ENCODE measurements around the gene ZSWIM6. TPM values are rescaled to one million over a fixed set of nuclear protein-coding genes. Genes with fewer than 3 reads are reported as not detected.
"Not testable (repeated sequence)": the region's sequence is repeated elsewhere in the genome, so short reads cannot be mapped to it uniquely, and the experiment has no call there.

Gene ZSWIM6
- total RNA-seq, 1 experiment from 2014 or later, result 0.68 TPM

DNA sequence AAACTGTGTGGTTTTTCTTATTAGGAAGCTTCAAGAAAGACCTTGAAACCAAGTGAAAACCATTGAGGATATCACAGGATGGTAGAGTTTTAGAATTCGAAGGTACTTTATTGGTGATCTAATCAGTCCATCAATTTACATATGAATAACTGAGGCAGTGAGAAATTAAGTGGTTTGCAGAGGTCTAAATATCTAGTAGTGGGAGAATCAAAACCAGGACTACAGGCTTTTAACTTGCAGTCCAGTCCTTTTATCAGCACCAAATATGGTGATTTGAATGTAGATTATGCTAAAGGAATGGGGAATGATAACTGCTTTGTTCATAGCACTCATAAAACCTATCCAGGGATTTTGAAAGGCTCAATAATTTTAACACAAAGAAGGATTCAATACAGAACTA lies 85.8 kb downstream of the ZSWIM6 start:
- in situ Hi-C loops (cut with HindIII; ENCODE audit: low sequenced_read_pairs), result no loop called here
- DNase-seq (ENCODE audit: low spot score), result no peak

DNA sequence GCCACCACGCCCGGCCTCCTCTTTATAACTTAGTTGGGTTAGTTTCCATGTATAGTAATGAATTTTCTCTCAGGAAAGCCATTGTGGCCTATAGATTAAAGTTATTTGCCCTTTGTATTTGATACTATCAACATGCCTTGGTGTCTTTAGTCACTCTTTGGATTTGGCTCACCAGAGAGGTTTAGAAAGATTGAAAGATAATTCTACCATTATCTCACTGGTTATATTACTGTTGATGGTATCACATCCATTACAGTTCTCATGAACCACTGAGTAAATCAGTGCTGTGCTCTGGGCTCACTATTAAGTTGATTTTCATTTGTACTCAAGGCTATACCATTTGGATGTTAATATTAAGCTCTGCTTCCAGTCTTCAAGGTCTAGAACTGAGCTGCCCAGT lies 87.0 kb downstream of the ZSWIM6 start:
- DNase-seq (ENCODE audit: low spot score), result no peak
- in situ Hi-C loops (cut with HindIII; ENCODE audit: low sequenced_read_pairs), result no loop called here

DNA sequence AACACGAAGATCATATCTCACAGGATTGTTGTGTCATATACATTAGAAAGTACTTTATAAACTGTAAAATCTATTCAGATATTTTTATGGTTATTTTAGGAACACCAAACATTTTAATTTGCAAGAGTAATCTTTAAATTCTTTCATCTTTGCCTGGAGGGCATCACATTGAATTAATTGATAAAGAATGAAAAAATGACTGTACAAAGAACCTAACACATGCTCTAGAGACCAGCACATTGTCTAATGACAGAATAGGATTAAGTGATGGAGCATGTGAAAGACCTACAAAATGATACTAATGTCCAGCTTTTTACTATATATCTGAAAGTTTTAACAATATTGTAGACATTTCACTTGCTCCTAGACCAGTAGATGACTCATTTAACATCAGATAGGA lies 88.0 kb downstream of the ZSWIM6 start:
- no peak for DNase-seq (ENCODE audit: low spot score)
- in situ Hi-C loops (cut with HindIII; ENCODE audit: low sequenced_read_pairs), result no loop called here

DNA sequence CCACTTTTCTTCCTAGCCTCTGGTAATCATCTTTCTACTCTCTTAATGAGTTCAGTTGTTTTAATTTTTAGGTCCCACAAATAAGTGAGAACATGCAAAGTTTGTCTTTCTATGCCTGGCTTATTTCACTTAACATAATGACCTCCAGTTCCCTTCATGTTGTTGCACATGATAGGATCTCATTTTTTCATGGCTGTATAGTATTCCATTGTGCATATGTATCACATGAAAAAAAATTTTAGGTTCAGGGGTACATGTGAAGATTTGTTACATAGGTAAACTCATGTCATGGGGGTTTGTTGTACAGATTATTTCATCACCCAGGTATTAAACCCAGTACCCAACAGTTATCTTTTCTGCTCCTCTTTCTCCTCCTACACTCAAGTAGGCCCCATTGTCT lies 89.2 kb downstream of the ZSWIM6 start:
- in situ Hi-C loops (cut with HindIII; ENCODE audit: low sequenced_read_pairs); DNase-seq (ENCODE audit: low spot score): not testable (repeated sequence)

DNA sequence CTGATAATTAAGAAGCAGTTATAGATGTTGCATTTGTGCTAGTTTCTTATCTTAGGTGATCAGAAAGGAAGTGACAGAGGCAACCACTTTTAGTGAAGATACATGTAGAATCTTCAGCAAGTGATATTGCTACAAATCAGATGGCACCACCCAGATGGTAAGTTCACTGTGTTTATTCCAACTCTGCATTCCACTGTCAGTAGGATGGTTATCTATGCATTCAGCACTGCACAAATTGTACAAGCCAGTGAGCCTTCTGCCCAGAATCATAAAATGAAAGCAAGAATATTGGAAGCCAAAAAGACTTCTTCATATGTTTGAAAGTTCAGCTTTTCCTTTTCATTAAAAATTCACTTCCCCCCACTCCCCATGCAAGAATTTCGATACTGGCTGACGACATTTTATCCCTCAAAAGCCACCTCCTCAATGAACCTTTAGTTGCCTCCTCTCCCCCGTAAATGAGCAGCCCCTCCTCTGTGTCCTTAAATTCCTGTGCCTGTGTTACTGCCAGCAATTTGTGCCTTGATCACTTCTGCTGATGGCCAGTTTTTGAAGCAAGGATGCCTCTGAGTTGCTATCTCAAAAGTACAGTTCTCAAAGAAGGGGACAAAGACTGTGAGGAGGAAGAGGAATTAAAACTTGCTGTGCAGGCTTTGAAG lies 91.6 kb downstream of the ZSWIM6 start:
- DNase-seq (ENCODE audit: low spot score), result peak; percentile 44
- in situ Hi-C loops (cut with HindIII; ENCODE audit: low sequenced_read_pairs), result no loop called here

DNA sequence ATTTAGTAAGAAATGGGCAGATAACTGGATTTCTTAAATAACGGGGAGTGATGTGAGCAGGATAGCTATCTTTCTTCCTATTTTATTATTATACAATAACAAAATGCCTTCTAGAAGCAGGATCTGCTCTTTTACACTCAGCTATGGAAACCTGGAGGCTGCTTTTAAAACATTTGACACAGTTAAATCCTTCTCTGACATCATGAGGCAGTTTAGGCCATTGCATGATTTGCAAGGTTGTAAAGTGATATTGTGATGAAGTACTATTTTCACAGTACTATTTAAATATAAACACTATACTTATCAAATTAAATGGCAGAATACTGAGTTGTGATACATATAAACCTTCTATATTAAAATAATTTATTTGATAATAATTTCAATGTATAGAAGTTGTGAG lies 93.9 kb downstream of the ZSWIM6 start:
- DNase-seq (ENCODE audit: low spot score), result no peak
- in situ Hi-C loops (cut with HindIII; ENCODE audit: low sequenced_read_pairs), result no loop called here

DNA sequence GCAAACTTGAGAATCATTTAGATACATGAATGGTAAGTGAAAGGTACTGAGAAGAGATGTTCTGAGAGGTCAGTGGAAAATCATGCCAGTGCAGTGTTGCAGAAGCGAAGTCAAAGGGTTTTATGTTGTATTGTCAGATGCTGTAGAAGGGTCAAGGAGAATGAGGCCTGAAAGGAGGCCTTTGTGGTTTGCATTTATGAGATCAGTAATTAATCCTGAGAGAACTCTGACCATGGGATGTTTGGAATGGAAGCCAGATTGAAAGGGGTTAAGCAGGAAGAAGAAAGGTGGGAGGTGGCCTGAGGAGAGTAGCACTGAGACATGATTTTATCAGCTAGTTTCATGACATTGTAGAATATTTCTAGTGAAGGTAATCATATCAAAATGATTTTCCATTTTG lies 97.8 kb downstream of the ZSWIM6 start:
- no peak for DNase-seq (ENCODE audit: low spot score)
- in situ Hi-C loops (cut with HindIII; ENCODE audit: low sequenced_read_pairs), result no loop called here

DNA sequence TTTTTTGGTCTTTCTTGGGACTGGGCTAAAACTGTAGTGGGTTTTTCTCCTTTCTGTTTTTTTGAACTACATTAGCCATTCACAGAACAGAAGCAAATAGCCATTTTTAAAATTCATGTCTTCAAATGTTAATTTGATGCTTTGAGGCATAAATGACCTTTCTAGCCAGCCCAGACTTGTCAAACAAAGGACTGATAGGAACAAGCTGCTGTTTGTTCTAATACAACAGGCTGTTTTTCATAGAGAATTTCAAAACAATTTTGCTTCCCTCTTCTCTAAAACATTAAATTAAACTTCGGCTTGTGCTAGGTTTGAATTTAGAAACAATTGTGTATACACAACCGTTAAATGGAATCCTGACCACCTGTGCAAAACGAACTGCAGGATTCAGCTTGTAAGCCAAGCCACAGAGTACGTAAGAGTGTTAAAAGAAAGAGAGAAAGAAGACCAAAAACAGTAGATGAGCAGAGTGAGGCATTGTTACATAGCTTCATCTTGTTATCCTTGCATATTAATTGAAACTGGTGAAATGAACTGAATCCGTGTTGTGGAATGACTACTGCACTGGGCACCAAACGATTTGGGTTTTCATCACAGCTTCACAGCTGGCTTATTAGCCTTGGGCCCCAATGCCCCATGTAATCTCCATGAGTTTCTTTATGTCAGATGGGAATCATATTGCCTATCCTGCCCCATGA lies 100.0 kb downstream of the ZSWIM6 start:
- DNase-seq (ENCODE audit: low spot score), result no peak
- in situ Hi-C loops (cut with HindIII; ENCODE audit: low sequenced_read_pairs), result no loop called here

DNA sequence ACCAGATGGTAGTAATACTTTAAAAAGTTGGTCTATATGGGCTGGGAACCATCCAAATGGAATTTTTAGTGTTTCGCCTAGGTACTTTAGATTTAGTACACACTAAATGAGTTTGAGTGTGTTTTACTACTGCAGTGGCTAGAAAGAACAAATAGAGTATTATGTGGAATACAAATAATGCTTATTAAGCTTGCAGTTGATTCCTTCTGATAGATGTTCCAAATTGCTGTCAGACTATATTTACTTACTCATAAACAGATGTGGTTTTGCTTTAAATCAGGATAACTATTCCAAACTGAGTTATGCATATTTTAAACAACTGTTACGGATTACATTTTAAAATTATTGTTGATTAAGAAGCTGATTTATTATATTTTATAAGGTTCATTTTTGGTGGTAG lies 103.3 kb downstream of the ZSWIM6 start:
- in situ Hi-C loops (cut with HindIII; ENCODE audit: low sequenced_read_pairs), result no loop called here
- no peak for DNase-seq (ENCODE audit: low spot score)

DNA sequence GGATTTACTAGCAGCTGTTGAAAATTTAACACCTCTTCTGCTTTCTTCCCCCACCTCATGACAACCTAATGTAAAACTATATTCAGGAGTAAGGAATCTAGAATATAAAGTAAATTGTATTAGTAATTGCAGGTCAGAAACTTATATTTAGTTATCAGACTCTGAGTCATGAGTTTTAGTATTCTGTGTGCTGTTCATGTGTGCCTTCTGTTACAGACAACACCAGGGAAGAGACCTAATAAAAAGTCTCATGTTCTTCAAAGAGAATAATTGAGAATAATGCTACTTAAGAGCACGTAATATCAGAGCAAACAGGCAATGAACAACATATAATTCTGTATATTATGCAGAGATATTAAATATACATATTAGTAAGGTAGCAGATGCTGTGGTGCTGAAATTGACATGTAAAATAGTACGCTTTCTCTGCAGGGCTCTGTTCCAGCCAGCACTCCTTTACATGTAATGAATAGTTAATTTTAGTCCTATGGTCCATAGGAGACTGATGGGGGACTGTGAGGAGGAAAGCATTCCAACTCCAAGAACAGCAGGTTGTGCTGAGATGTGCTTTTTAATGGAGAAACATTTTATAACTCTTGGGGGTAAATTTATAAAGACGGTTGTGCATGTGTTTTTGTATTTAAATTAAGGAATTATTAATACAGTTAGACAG lies 106.4 kb downstream of the ZSWIM6 start:
- DNase-seq (ENCODE audit: low spot score), result no peak
- in situ Hi-C loops (cut with HindIII; ENCODE audit: low sequenced_read_pairs), result no loop called here

DNA sequence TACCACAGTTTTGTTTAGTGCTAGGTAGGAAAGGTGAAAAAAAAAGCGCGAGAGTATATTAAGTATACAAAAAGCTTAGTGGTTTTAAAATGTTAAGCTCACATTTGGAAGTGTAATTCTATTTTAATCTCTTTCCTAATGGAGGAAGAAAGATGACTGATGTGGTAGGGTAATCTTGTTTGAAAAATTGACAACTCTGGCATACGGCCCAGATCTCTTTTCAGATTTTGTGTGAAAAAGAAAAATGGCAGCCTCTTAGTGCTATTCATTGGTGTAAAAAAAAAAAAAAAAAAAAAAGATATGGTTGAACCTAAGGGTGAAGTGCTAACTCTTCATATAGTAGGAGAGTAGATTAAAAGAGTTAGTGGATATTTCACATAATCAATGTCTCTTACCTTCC lies 108.0 kb downstream of the ZSWIM6 start:
- in situ Hi-C loops (cut with HindIII; ENCODE audit: low sequenced_read_pairs), result no loop called here
- DNase-seq (ENCODE audit: low spot score), result no peak

DNA sequence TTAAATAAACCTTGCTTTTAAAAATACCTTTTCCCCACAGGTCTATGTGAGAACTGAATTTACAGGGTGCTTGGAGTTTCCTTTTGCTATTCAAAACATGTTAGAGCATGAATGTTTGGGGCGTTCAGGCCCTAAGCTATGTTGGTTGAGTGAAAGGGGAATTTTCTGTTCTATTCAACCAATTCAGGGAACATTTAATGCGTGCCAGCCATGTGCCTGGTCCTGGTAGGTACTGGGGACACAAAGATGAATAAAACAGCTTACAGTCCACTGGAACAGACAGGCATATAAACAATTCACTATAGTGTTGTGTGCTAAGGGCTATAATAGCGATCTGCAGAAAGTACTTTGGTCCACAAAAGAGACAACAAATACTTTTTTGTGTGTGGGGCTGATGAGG lies 108.5 kb downstream of the ZSWIM6 start:
- in situ Hi-C loops (cut with HindIII; ENCODE audit: low sequenced_read_pairs), result no loop called here
- DNase-seq (ENCODE audit: low spot score), result no peak

DNA sequence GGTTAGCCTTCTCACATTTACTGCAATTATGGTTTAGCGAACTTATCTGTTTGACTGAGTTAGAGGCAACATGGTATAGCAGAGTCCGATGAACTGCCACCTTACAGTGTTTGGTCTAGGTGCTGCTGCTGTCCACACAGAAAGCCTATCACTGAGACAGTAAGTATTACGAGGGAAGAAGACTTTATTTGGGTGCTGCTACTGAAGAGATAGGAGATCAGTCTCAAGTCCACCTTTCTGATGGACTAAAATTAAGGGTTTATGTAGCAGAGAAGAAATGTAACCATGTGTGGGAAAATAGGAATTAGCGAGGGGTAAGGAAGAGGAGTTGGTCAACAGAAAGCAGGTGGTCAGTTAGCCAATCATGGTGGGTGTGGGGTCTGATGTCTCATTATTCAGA lies 109.7 kb downstream of the ZSWIM6 start:
- in situ Hi-C loops (cut with HindIII; ENCODE audit: low sequenced_read_pairs), result no loop called here
- DNase-seq (ENCODE audit: low spot score), result no peak

DNA sequence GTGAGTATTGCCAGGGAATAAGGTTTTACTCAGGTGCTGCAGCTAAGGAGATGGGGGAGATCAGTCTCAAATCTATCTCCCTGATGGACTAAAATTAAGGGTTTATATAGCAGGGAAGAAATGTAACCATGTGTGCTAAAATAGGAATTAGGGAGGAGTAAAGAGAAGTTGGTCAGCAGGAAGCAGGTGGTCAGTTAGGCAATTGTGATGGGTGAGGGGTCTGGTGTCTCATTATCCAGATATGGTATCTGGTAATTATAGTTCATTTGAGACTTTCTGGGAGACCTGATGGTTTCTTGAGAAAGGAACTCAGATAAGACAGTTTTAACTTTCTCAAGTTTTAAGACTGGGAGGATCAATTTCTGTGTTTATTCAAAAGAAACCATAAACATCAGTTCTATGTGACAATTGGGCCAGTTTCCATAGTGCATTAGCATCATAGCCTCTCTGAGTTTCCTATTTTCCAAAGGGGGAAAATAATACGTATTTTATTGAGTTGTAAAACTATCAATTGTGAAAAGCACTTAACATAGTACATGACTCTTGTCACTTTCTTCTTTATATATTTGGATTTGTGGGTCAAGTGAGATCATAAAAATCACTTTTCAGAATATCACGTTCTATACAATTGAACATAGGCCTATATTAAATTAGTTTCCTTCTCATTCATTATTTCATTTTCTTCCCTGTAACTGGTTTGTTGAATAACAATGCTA lies 115.9 kb downstream of the ZSWIM6 start:
- in situ Hi-C loops (cut with HindIII; ENCODE audit: low sequenced_read_pairs), result no loop called here
- DNase-seq (ENCODE audit: low spot score), result no peak

DNA sequence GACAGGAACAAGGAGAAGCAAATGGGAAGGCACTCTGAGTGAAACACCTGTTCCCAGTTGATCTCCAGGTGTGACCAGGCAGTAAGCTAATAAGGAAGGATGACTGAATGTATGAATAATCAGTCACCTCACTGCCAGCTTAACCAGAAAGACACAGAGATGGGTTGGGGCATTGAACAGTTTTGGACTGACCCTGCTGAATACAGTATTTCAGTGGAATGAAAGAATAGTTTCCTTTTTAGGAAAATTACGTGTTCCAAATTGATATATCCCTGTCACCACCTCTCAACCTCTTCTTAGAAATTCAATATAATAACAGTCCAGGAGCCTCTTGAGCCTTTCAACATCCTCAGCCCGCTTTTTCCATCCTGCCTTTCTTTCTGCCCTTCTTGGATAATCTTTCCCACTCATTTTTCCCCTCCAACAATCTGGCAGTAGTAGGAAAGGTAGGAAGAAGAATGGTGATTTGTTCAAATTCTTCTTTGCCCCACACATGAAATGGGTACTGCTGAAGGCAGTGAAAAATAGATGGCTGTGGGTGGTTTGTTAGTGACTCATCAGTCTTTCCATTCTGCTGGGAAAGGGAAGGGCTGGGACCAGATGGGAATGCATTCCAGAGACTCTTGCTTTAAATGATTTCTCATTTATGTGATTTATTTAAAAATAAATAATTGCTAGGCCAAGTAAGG lies 117.9 kb downstream of the ZSWIM6 start:
- in situ Hi-C loops (cut with HindIII; ENCODE audit: low sequenced_read_pairs), result no loop called here
- peak; percentile 22 for DNase-seq (ENCODE audit: low spot score)

DNA sequence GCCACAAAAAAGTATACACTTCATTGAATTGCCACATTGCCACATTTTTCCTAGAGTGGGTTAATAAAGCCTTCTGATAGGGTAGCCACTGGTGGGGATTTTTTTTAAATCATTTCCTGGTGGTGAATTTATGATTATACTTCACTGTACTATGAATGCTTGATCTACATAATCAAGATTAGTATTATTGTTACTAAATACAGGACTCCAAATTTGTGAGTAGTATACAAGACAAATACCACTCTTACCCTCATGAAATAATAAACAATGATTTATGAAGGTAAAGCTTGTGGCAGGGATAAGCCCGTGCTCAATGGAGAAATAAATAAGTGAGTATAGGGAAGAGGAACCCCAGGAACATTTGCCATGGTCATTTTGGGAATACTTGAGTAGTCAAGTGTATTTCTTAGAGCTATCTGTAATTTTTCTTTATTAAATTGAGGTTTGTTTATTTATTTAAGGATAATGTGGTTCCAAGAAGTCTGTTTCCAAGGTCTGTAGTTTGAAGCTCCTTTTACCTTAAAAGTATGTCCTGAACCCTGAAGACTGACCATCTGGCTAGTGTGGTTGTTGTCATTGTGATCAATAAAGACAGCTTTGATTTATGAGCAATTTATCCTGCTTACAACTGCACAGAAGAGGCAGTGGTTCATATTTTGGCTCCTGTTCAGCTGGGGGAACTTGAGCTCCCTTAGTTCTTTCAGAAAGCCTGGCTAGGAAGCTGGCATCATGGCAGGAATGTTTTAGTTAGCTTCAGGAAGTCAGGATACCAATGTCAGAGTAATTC lies 118.6 kb downstream of the ZSWIM6 start:
- DNase-seq (ENCODE audit: low spot score), result peak; percentile 59
- in situ Hi-C loops (cut with HindIII; ENCODE audit: low sequenced_read_pairs), result no loop called here

DNA sequence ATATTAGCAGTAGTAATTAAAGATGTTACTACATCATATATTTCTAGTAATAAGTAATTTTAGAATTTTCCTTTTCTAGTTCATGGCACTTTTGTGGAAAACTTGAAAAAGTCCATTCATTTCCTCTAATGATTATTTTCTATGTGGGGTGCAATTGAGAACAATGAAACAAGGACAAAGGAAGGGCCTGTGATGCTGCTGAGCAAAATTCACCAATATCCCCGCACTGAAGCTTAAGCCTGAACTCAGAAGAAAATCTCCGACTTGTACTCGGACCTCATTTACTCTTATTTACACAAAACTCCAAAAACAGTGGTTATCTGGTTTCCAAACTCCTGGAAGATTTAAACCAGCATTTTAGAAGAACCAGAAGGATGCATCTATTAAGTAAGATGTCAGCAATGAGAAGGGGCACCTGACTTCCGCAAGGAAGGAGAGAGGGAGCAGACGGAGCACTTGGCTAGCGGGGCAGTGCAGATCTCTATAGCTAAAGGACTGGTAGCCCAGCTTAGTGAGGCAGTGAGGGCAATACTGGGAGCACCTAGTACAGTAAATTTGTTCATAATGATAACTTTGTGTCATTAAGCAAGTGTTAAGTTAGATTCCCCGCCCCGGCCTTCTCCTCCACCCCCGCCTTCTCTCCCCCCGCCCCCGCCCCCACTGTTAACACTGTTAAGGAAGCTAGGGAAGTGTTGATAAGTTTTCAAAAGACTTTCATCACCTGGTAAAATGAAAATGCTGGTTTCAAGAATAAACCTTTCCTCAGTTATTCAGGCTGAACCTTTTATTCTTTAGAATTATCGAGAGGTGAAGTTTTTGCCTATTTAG lies 123.3 kb downstream of the ZSWIM6 start:
- DNase-seq (ENCODE audit: low spot score), result no peak

DNA sequence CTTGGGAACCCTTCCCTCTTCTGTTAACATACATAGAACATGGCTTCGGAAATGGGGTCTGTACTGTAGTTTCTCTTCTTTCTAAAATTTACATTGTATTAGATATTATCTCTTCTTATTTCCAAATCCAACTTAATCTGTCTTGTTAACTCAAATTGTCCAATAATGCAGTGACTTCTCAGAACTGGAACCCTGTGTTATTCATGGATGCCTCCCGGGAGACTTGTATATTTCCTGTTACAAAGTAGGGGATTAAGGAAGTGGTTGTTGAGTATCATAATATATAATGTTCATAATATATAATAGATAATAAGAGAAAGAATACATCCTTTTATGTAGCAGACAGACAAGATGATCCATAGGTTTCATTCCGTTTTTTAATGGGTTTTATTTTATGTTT lies 128.4 kb downstream of the ZSWIM6 start:
- in situ Hi-C loops (cut with HindIII; ENCODE audit: low sequenced_read_pairs), result no loop called here
- no peak for DNase-seq (ENCODE audit: low spot score)

More for the DNA sequence above, 123.3 kb downstream of the ZSWIM6 start:
- in situ Hi-C loops (cut with HindIII; ENCODE audit: low sequenced_read_pairs), result no loop called here
